Measurements from ENCODE around the gene SYT7. TPM values are rescaled to one million over a fixed set of nuclear protein-coding genes. Genes with fewer than 3 reads are reported as not detected.

SYT7 gene
- total RNA-seq, 2 donors from 2014 or later = 8.5 to 28.4 TPM

GRCh38 chr11:61599968-61600710, 19.3 kb upstream of the SYT7 start:
- no peaks in the 10 kb centered on the region for H3K27me3 ChIP-seq
- intact Hi-C loops (cut with DNase I) = no loop called here

DNA sequence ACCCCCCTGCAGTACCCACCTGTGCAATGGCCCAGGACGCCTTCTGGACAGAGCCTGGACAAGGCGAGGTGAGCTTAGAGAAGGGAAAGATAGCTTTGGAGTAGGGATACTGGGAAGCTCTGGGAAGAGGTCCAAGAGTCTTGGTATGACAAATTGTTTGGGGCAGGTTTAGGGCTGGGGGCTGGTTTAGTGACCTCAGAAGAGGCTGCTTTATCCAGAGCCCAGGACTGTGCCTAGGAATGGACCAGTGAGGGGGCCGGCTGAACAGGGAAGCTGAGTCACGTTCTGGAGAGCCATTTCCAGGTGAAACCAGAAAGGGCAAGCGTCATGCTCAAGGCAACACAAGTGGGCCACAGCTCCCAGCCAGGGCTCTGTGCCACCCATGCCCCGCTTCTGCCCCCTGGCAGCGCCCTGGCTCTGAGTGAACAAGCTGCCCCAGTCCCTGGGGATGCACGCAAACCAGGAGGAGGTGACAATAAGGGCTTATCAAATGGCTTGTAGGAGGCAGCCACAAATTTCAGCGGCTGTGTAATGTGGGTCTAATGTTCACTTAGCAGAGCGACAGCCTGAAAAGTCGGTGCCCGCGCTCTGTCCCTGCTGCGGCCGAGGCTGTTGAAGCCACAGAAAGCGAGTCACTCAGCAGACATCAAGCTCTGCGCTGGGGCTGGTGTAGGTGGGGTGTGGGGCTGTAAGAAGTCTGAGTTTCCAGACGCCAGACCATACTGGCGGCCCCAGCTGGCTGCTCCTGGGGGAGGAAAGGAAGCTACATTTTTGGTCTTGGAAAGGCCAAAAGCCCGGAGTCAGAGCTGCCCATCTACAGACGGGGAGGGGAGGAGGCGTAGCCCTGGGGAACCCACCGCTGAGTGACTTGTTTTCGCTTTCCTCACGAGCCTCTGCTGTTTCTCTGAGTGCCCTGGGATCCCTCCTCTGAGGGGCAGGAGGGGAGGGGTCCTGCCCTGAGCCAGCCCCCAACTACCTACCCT, 18.3 kb upstream of the SYT7 start:
- no peak for DNase-seq
- peaks cover 6% of the 10 kb centered on the region for H3K4me1 ChIP-seq

More at GRCh38 chr11:61599968-61600710, 19.3 kb upstream of the SYT7 start:
- H3K27ac ChIP-seq = no peak overlapping the region
- no peaks in the 10 kb centered on the region for H3K36me3 ChIP-seq
- no peak overlapping the region for H3K4me3 ChIP-seq
- no peak for DNase-seq
- H3K9me3 ChIP-seq = no peaks in the 10 kb centered on the region
- TF ChIP-seq CTCF (IDR thresholded peaks at IDR 0.05) = no peak
- H3K9ac ChIP-seq (ENCODE audit: low read depth in 2 of 2, low read length in 2 of 2) = no peak overlapping the region
- peaks cover 2% of the 10 kb centered on the region for H3K4me1 ChIP-seq

DNA sequence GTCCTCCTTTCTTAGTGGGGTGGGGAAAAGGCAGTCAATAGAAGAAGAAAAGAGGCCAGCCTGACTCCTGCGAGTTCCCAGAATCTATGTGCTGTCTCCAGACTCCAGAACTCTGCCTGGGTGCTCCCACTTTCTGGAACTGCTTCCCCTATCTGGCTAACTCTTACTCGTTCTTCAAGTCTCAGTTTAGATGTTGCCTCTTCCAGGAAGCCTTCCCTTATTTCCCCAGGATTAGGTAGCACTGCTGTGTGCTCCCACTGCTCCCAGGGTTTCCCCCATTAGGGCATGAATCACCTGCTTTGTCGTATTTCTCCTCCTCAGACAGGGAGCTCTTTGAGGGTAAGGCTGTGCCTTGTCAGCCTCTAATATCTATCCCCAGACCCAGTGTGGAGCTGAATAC, 17.5 kb upstream of the SYT7 start:
- no peak for TF ChIP-seq CTCF (IDR thresholded peaks at IDR 0.05)
- no peaks in the 10 kb centered on the region for H3K27me3 ChIP-seq
- peaks cover 6% of the 10 kb centered on the region for H3K4me1 ChIP-seq

More for the DNA sequence above, 18.3 kb upstream of the SYT7 start:
- no peak for TF ChIP-seq CTCF (IDR thresholded peaks at IDR 0.05)
- no peak overlapping the region for H3K4me3 ChIP-seq
- no peak overlapping the region for H3K27ac ChIP-seq
- intact Hi-C loops (cut with DNase I) = no loop called here
- H3K9me3 ChIP-seq = no peaks in the 10 kb centered on the region
- no peak overlapping the region for H3K9ac ChIP-seq (ENCODE audit: low read depth in 2 of 2, low read length in 2 of 2)
- H3K27me3 ChIP-seq = no peaks in the 10 kb centered on the region
- H3K36me3 ChIP-seq = no peaks in the 10 kb centered on the region

DNA sequence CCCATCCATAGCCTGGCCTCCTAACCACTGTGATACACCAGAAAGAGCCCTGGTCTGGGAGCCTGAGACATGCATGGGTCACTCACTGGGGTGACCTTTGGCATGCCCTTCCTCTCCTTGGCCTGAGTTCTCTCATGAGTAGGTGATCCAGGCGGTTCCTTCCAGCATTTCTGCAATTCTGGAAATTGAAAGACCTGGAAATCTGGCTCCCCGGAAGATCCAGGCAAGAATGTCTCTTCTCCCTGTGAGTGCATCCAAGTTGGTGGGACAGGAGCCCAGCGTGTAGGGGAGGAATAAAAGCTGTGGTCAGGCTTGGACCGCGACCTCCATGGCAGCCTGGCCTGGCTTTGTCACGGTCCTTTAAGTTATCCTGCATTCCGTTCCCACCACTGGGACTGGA, 16.1 kb upstream of the SYT7 start:
- intact Hi-C loops (cut with DNase I) = no loop called here
- Histone ChIP-seq H3K4me1 (peaks cover 6% of the 10 kb centered on the region), H3K4me3 (no peak overlapping the region), H3K9me3 (no peaks in the 10 kb centered on the region), H3K36me3 (no peaks in the 10 kb centered on the region), H3K9ac (ENCODE audit: low read depth in 2 of 2, low read length in 2 of 2) (no peak overlapping the region), H3K27ac (no peak overlapping the region), H3K27me3 (no peaks in the 10 kb centered on the region)
- TF ChIP-seq CTCF (IDR thresholded peaks at IDR 0.05) = no peak
- no peak for DNase-seq

More for the DNA sequence above, 17.5 kb upstream of the SYT7 start:
- intact Hi-C loops (cut with DNase I) = no loop called here
- no peaks in the 10 kb centered on the region for H3K36me3 ChIP-seq
- H3K4me3 ChIP-seq = no peak overlapping the region
- no peak overlapping the region for H3K9ac ChIP-seq (ENCODE audit: low read depth in 2 of 2, low read length in 2 of 2)
- no peaks in the 10 kb centered on the region for H3K9me3 ChIP-seq
- no peak overlapping the region for H3K27ac ChIP-seq
- DNase-seq = no peak

- no peak for TF ChIP-seq CTCF (IDR thresholded peaks at IDR 0.05)
- intact Hi-C loops (cut with DNase I) = no loop called here
- H3K4me3 ChIP-seq = no peak overlapping the region
- H3K27me3 ChIP-seq = no peaks in the 10 kb centered on the region
- no peaks in the 10 kb centered on the region for H3K36me3 ChIP-seq
- no peak overlapping the region for H3K27ac ChIP-seq
- H3K9ac ChIP-seq (ENCODE audit: low read depth in 2 of 2, low read length in 2 of 2) = no peak overlapping the region
- H3K9me3 ChIP-seq = no peaks in the 10 kb centered on the region
- no peak for DNase-seq
- peaks cover 6% of the 10 kb centered on the region for H3K4me1 ChIP-seq
Measured at GRCh38 chr11:61596542-61596941, 15.7 kb upstream of the SYT7 start.
